WI38 (cell line): ENCODE measurements around the gene NEUROG2.

Source experiments
- H3K4me3 ChIP-seq: 2 replicates; pipeline ENCODE4 v1.5.1; 2011; ENCODE audit warnings: low read depth, mild to moderate bottlenecking, control low read depth, low read length
- CTCF ChIP-seq: IDR thresholded peaks from 2 replicates; pipeline ENCODE4 v1.5.1; 2012; ENCODE audit warnings: low read depth, mild to moderate bottlenecking, control low read depth, low read length

Gene NEUROG2

GRCh38 chr4:112514647-112515197 lies 1.3 kb downstream of the NEUROG2 start:
- H3K4me3 ChIP-seq: no peak overlapping the region
- TF ChIP-seq CTCF: no peak

DNA sequence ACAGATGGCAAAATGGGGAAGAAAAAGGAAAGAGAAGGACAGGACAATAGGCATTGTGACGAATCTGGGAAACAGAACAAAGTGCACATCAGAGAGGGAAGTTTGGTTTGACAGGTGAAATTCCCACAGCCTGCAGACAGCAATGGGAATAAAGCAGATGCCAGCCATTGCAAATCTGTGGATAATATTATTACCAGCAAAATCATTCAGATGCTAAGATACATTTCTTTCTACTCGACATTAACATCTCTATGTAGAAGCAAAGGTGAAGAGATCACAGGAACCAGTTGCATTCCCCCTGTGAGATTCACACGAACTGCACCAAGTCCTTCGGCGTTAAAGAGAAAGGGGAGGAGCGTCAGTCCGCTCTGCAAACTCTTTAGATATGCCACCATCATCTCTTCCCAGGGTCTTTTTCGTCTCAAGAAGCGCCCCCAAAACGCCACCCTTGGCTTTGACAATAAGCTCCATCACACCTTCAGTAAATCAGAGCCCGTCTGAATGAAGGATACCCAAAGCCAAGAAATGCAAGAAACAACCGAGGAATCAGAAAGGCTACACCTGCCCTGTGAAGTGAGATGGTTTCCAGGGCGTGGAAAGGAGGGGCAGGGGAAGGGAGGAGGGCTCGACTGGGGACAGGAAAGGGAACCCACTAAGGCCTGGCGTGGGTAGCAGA lies 1.9 kb downstream of the NEUROG2 start:
- no peak for TF ChIP-seq CTCF
- H3K4me3 ChIP-seq: no peak overlapping the region

GRCh38 chr4:112511803-112512118 lies 4.2 kb downstream of the NEUROG2 start:
- TF ChIP-seq CTCF: no peak
- H3K4me3 ChIP-seq: no peak overlapping the region

DNA sequence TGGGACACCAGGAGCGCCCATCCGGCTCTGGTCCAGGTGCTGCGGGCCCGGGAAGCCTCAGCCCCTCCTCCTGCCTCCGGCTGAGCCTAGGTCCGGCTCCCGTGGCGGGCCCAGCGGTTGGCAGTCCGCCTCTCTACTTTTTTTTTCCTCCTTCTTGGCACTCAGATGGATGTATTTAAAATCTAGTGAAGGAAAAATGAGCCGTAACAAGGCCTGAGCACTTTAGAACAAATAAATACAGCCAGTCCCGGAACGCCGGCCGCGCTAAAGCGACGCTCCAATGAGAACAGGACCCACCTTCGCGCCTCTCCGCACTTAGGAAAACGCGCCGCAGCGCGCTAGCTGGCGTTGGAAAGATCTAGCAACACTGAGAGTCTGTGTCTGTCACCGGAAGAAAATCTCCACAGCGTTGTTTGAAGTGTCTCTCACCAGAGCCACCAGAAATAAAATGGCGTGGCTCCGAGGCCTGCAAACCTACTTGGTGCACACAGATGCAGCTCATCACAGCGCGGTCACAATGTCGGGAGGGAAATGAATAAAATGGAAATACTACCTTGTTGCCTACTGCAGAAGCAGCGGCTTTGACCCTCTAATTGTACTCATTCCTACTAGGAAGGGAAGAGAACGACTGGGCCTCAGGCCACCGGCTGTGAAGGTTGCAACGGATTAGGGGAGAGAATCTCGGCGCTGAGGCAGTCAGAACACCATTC lies 4.7 kb downstream of the NEUROG2 start:
- H3K4me3 ChIP-seq: no peak overlapping the region
- TF ChIP-seq CTCF: no peak

DNA sequence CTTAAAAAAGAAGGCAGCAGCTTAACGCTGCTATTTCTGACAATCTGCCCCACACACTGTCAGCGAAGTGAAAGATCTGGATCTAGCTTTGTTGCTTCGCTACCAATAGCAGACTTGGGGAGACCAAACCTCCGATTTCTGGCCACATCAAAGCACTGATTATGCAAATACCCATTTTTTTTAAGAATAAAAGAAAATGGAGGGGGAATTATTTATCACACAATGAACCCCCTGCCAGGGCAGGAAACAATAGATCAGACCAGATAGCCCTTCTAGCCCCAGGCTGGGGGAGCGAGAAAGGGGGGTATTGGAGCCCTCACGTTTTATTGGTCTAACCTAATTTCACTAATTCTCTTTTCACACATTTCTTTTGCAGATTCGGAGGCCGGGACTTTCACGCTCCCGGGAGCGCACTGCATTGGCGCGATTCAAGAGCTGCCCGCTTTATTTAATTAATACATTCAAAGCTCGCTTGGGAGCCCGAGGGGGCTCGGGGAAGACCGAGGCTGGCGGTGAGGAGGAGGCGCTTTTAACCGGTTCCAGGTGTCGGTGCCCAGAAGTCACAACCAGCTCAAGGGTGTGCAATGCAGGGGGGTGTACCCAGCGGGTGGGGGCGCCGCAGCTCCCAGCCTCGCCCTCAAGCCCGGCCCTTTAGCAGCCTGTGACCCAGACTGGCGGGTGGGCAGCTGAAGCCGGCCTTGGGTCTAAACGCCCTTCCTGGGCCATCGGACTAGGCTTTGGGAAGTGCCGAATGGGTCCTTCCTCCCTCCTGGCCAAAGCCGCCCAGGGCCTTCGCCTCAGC lies 5.5 kb downstream of the NEUROG2 start:
- TF ChIP-seq CTCF: no peak
- peak overlapping the region; percentile 26; the same call in 1 of the 2 replicates for H3K4me3 ChIP-seq

DNA sequence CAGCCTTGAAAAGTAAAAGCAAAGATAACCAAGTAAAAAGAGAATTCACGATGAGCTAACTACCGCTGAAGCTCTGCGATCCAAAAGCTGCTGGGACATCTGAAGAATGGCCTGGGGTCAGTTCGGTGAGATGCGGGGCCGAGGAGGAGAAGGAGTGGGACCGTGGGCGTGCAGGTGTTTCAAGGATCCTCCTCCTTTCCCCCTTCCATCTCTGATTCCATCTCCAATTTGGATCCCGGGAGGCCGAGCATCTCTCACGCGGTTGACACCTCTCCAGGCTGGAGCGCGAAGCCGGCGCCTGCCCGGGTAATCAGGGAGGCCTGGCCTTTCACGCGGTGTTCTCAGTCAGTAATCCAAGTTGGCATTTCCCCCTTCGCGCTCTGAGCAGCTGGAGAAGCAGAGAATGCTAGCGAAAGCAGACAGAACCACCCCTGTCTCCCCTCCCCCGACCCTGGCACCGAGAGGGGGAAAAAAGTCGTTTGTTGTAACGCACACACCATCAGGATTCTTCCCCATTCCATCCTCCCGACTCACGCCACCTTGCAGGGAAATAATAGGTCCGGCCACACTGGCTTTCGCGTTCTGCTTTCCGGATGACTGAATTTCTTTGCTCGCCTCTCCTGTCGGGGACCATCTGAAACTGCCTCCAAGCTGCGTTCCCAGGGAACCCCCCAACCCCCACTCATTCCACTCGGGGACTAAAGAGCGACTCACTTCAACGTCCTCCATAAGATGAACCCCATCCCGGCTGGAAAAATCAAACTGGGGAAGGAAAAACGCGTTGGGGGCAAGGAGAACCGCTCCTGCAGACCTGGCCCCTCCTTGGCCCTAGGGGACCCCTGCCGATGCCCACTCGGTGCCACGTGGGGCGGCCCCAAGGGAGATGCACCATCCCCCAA lies 6.5 kb downstream of the NEUROG2 start:
- no peak for TF ChIP-seq CTCF
- peak overlapping the region; percentile 26 for H3K4me3 ChIP-seq
